Prostate gland (tissue), 2 donors: ENCODE measurements around the gene ZKSCAN3.

ENCODE experiments used
- CTCF ChIP-seq, 4 experiments: fragments of 200-600 bp in 2 of 4; fragments of 450-650 bp in 2 of 4; sonication (generic) in 2 of 4; IDR thresholded peaks; 1 replicate in 3 of 4; 2 replicates in 1 of 4; pipeline ENCODE4 v1.5.1; 2016 to 2019; ENCODE audit warnings: antibody characterized with exemption in 4 of 4, mild to moderate bottlenecking in 2 of 4, moderate library complexity in 2 of 4
- POLR2A ChIP-seq: fragments of 450-650 bp; IDR thresholded peaks from one replicate; pipeline ENCODE4 v1.6.1; 2016; ENCODE audit warnings: antibody characterized with exemption, mild to moderate bottlenecking
- POLR2AphosphoS5 ChIP-seq: sonication (generic); formaldehyde crosslinking; IDR thresholded peaks from one replicate; pipeline ENCODE4 v1.6.1; 2017; ENCODE audit warnings: antibody characterized with exemption

GRCh38 chr6:28393912-28394662 is 44.3 kb downstream of the ZKSCAN3 start:
- TF ChIP-seq CTCF (IDR thresholded peaks at IDR 0.05) (no peak), POLR2A (no peak), POLR2AphosphoS5 (no peak)
